Vagina (tissue), 2 donors: ENCODE results near the gene CYB5R3.
"Not testable (repeated sequence)": the region's sequence is repeated elsewhere in the genome, so short reads cannot be mapped to it uniquely, and the experiment has no call there.

ENCODE experiments used
- POLR2A ChIP-seq, 2 donors: fragments of 450-650 bp; IDR thresholded peaks; one replicate each; pipeline ENCODE4 v1.6.1; 2017; ENCODE audit warnings: antibody characterized with exemption in 2 of 2, mild to moderate bottlenecking in 2 of 2, moderate library complexity in 2 of 2
- POLR2AphosphoS5 ChIP-seq, 2 donors: sonication (generic); formaldehyde crosslinking; IDR thresholded peaks; one replicate each; pipeline ENCODE4 v1.9.0; 2017; ENCODE audit warnings: antibody characterized with exemption in 2 of 2, mild to moderate bottlenecking in 2 of 2, low read depth in 1 of 2; ENCODE audit not compliant: insufficient read depth in 1 of 2
- TF ChIP-seq, protein P1 (sequence below), 3 experiments: fragments of 450-650 bp in 2 of 3; fragments of 200-600 bp in 1 of 3; sonication (generic) in 1 of 3; IDR thresholded peaks; one replicate each; pipeline ENCODE4 v1.5.1; 2017 to 2019; ENCODE audit warnings: antibody characterized with exemption in 3 of 3, mild to moderate bottlenecking in 2 of 3, moderate library complexity in 2 of 3

- TF ChIP-seq, protein P1, sequence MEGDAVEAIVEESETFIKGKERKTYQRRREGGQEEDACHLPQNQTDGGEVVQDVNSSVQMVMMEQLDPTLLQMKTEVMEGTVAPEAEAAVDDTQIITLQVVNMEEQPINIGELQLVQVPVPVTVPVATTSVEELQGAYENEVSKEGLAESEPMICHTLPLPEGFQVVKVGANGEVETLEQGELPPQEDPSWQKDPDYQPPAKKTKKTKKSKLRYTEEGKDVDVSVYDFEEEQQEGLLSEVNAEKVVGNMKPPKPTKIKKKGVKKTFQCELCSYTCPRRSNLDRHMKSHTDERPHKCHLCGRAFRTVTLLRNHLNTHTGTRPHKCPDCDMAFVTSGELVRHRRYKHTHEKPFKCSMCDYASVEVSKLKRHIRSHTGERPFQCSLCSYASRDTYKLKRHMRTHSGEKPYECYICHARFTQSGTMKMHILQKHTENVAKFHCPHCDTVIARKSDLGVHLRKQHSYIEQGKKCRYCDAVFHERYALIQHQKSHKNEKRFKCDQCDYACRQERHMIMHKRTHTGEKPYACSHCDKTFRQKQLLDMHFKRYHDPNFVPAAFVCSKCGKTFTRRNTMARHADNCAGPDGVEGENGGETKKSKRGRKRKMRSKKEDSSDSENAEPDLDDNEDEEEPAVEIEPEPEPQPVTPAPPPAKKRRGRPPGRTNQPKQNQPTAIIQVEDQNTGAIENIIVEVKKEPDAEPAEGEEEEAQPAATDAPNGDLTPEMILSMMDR (IDR thresholded peaks at IDR 0.05) = not testable (repeated sequence)
- not testable (repeated sequence) for TF ChIP-seq POLR2AphosphoS5 (IDR thresholded peaks at IDR 0.05; ENCODE audit: insufficient read depth in 1 of 2, low read depth in 1 of 2); POLR2A (IDR thresholded peaks at IDR 0.05)
Observed at GRCh38 chr22:42673071-42673470, 23.9 kb upstream of the CYB5R3 start.
